H9 (cell line): ENCODE measurements around the gene ATP13A2. TPM values are rescaled to one million over a fixed set of nuclear protein-coding genes. Genes with fewer than 3 reads are reported as not detected.

Experiments
- DNase-seq: peaks from one replicate; pipeline ENCODE4 v3.0.0-alpha.2; 2017
- H2AFZ ChIP-seq: one replicate; pipeline ENCODE4 v1.6.1; 2013; ENCODE audit warnings: mild to moderate bottlenecking, low read length, control low read depth, moderate library complexity
- H2AK5ac ChIP-seq: 2 replicates; pipeline ENCODE4 v1.6.1; 2013; ENCODE audit warnings: low read length, control low read depth, mixed read lengths; ENCODE audit not compliant: insufficient read length
- H2BK120ac ChIP-seq: one replicate; pipeline ENCODE4 v1.6.1; 2013; ENCODE audit warnings: low read depth, mild to moderate bottlenecking, low read length, control low read depth, inconsistent platforms; ENCODE audit not compliant: poor library complexity, severe bottlenecking
- H2BK12ac ChIP-seq: 2 replicates; pipeline ENCODE4 v1.6.1; 2013; ENCODE audit warnings: low read length, control low read depth, mixed read lengths, low read depth; ENCODE audit not compliant: insufficient read length
- H2BK15ac ChIP-seq: 2 replicates; pipeline ENCODE4 v1.6.1; 2013; ENCODE audit warnings: low read depth, low read length, control low read depth
- H2BK20ac ChIP-seq: one replicate; pipeline ENCODE4 v1.6.1; 2013; ENCODE audit warnings: low read depth, mild to moderate bottlenecking, low read length, control low read depth, inconsistent platforms; ENCODE audit not compliant: poor library complexity, severe bottlenecking
- H2BK5ac ChIP-seq: 2 replicates; pipeline ENCODE4 v1.6.1; 2013; ENCODE audit warnings: low read length, control low read depth, mixed read lengths; ENCODE audit not compliant: insufficient read length
- H3K14ac ChIP-seq: 2 replicates; pipeline ENCODE4 v1.6.1; 2013; ENCODE audit warnings: low read length, control low read depth; ENCODE audit not compliant: insufficient read depth
- H3K18ac ChIP-seq: 2 replicates; pipeline ENCODE4 v1.6.1; 2013; ENCODE audit warnings: low read depth, mild to moderate bottlenecking, mixed read lengths, low read length, control low read depth; ENCODE audit not compliant: insufficient read length
- H3K23ac ChIP-seq: 2 replicates; pipeline ENCODE4 v1.6.1; 2013; ENCODE audit warnings: low read length, control low read depth, mixed read lengths, low read depth; ENCODE audit not compliant: insufficient read length
- H3K23me2 ChIP-seq: 2 replicates; pipeline ENCODE4 v1.6.1; 2013; ENCODE audit warnings: low read depth, mild to moderate bottlenecking, mixed read lengths, low read length, control low read depth; ENCODE audit not compliant: insufficient read length, poor library complexity, severe bottlenecking
- H3K27ac ChIP-seq: 2 replicates; pipeline ENCODE4 v1.5.1; 2013; ENCODE audit warnings: low read length, control low read depth, mixed read lengths, low read depth; ENCODE audit not compliant: insufficient read length
- H3K27me3 ChIP-seq: 2 replicates; pipeline ENCODE4 v1.6.1; 2013; ENCODE audit warnings: low read length, control low read depth, inconsistent platforms; ENCODE audit not compliant: insufficient read depth
- H3K4ac ChIP-seq: 2 replicates; pipeline ENCODE4 v1.6.1; 2013; ENCODE audit warnings: low read depth, mild to moderate bottlenecking, control low read depth, inconsistent platforms, low read length, moderate library complexity
- H3K4me1 ChIP-seq: 2 replicates; pipeline ENCODE4 v1.6.1; 2013; ENCODE audit warnings: low read length, control low read depth, inconsistent platforms; ENCODE audit not compliant: insufficient read depth
- H3K4me2 ChIP-seq: 2 replicates; pipeline ENCODE4 v1.6.1; 2013; ENCODE audit warnings: low read length, control low read depth, mixed read lengths; ENCODE audit not compliant: insufficient read length, insufficient read depth
- H3K56ac ChIP-seq: 2 replicates; pipeline ENCODE4 v1.6.1; 2013; ENCODE audit warnings: low read depth, mild to moderate bottlenecking, mixed read lengths, low read length, control low read depth; ENCODE audit not compliant: insufficient read length
- H3K79me1 ChIP-seq: 2 replicates; pipeline ENCODE4 v1.6.1; 2013; ENCODE audit warnings: low read depth, mild to moderate bottlenecking, moderate library complexity, low read length, control low read depth, inconsistent platforms; ENCODE audit not compliant: insufficient read depth, poor library complexity, severe bottlenecking
- H3K79me2 ChIP-seq: 2 replicates; pipeline ENCODE4 v1.6.1; 2013; ENCODE audit warnings: low read length, control low read depth, inconsistent platforms; ENCODE audit not compliant: insufficient read depth
- H3K9ac ChIP-seq: 2 replicates; pipeline ENCODE4 v1.6.1; 2013; ENCODE audit warnings: low read length, control low read depth, mixed read lengths; ENCODE audit not compliant: insufficient read length; ENCODE audit errors: extremely low read depth
- H3K9me3 ChIP-seq: one replicate; pipeline ENCODE4 v1.6.1; 2013; ENCODE audit warnings: low read depth, low read length, inconsistent platforms; ENCODE audit not compliant: control insufficient read depth
- H3T11ph ChIP-seq: one replicate; pipeline ENCODE4 v1.6.1; 2013; ENCODE audit warnings: mild to moderate bottlenecking, low read length, control low read depth, inconsistent platforms
- H4K20me1 ChIP-seq: one replicate; pipeline ENCODE4 v1.6.1; 2013; ENCODE audit not compliant: control insufficient read depth, insufficient read length, insufficient read depth
- H4K5ac ChIP-seq: 2 replicates; pipeline ENCODE4 v1.6.1; 2013; ENCODE audit warnings: low read depth, mild to moderate bottlenecking, mixed read lengths, low read length, control low read depth; ENCODE audit not compliant: insufficient read length
- H4K8ac ChIP-seq: replicated peaks from 2 replicates; pipeline ENCODE4 v1.6.1; 2013; ENCODE audit warnings: low read length, control low read depth, mixed read lengths, low read depth; ENCODE audit not compliant: insufficient read length
- H4K91ac ChIP-seq: 2 replicates; pipeline ENCODE4 v1.6.1; 2013; ENCODE audit warnings: low read depth, mild to moderate bottlenecking, moderate library complexity, mixed read lengths, low read length, control low read depth; ENCODE audit not compliant: insufficient read length
- H3K27ac Mint-ChIP-seq, 3 experiments: 2 replicates in 2 of 3; 3 replicates in 1 of 3; pipeline ENCODE4 v1.8.0; 2020 to 2021; ENCODE audit warnings: mixed read lengths in 3 of 3, mild to moderate bottlenecking in 1 of 3, moderate library complexity in 1 of 3
- H3K27me3 Mint-ChIP-seq: 2 replicates; pipeline ENCODE4 v1.8.0; 2021; ENCODE audit warnings: low read depth, mild to moderate bottlenecking, moderate library complexity, mixed read lengths
- H3K36me3 Mint-ChIP-seq, 3 experiments: 2 replicates in 2 of 3; 3 replicates in 1 of 3; pipeline ENCODE4 v1.8.0; 2020 to 2021; ENCODE audit warnings: low read depth in 3 of 3, mixed read lengths in 3 of 3; ENCODE audit not compliant: insufficient read depth in 1 of 3
- H3K4me1 Mint-ChIP-seq, 2 experiments: 2 replicates each; pipeline ENCODE4 v1.8.0; 2020; ENCODE audit warnings: mixed read lengths in 2 of 2
- H3K4me3 Mint-ChIP-seq, 2 experiments: 2 replicates in 1 of 2; 3 replicates in 1 of 2; pipeline ENCODE4 v1.8.0; 2020 to 2021; ENCODE audit warnings: mild to moderate bottlenecking in 2 of 2, mixed read lengths in 2 of 2, moderate library complexity in 1 of 2
- H3K9me3 Mint-ChIP-seq, 2 experiments: 2 replicates in 1 of 2; 3 replicates in 1 of 2; pipeline ENCODE4 v1.8.0; 2020; ENCODE audit warnings: mild to moderate bottlenecking in 2 of 2, mixed read lengths in 2 of 2, moderate library complexity in 1 of 2
- CTCF ChIP-seq: fragments of 200-600 bp; sonication (generic); conservative IDR thresholded peaks from 3 replicates; pipeline ENCODE4 v1.8.0; 2021; ENCODE audit warnings: antibody characterized with exemption, mild to moderate bottlenecking
- WGBS: extraction: QIAGEN DNeasy Blood & Tissue Kit; methylation state at CpG from one replicate; pipeline ENCODE4 v1.1.7; 2013; ENCODE audit warnings: missing lambda C conversion rate, low lambda C conversion rate, mixed read lengths; ENCODE audit not compliant: insufficient read length; ENCODE audit errors: extremely low coverage; 5-methylcytosine and 5-hydroxymethylcytosine counted together
- total RNA-seq: library from RNA; stranded (reverse); gene quantifications from 2 replicates; pipeline ENCODE4 v1.2.1, GENCODE V29; 2021

The ATP13A2 gene
- total RNA-seq, 1 experiment from 2014 or later, result 53.6 TPM

- Histone ChIP-seq H2BK120ac (no peak overlapping the region), H3K4me2 (no peak overlapping the region), H2BK12ac (no peak overlapping the region), H3K4ac (no peak overlapping the region), H2BK20ac (no peak overlapping the region), H3K79me1 (no peaks in the 10 kb centered on the region), H3K27me3 (no peaks in the 10 kb centered on the region), H3K23ac (no peak overlapping the region), H4K8ac (no peak overlapping the region), H4K91ac (no peak overlapping the region), H2AK5ac (no peak overlapping the region), H2BK15ac (no peak overlapping the region), H3K14ac (no peak overlapping the region), H4K5ac (no peak overlapping the region), H2AFZ (no peak overlapping the region), H3T11ph (no peak overlapping the region), H3K23me2 (no peaks in the 10 kb centered on the region), H3K18ac (peak overlapping the region; percentile 27), H4K20me1 (no peaks in the 10 kb centered on the region), H2BK5ac (no peak overlapping the region), H3K27ac (no peak overlapping the region), H3K79me2 (no peaks in the 10 kb centered on the region), H3K9ac (no peak overlapping the region), H3K56ac (no peak overlapping the region), H3K9me3 (no peaks in the 10 kb centered on the region), H3K4me1 (no peaks in the 10 kb centered on the region)
- Mint-ChIP-seq H3K36me3 (peaks cover 4 to 18% (median 10%) of the 10 kb centered on the region in 3 experiments; a peak in 5 of 7 replicates), H3K4me1 (peaks cover 15 to 23% of the 10 kb centered on the region in 2 experiments), H3K27ac (no peak overlapping the region), H3K27me3 (peaks cover 7% of the 10 kb centered on the region), H3K4me3 (0 out of 5 replicates have a peak overlapping the region, but pooled peaks of 1 of the 2 experiments have one; percentile 20), H3K9me3 (no peaks in the 10 kb centered on the region)
- TF ChIP-seq CTCF, result no peak
- no CpG with 5 or more reads among the region's 19 CpGs for WGBS
- DNase-seq, result no peak
Observed at GRCh38 chr1:16986113-16986512, 25.6 kb downstream of the ATP13A2 start.
